Mesodermal cell (in vitro differentiated cells): ENCODE measurements around the gene KPTN.

ENCODE experiments used
- H3K27ac ChIP-seq: 2 replicates; pipeline ENCODE4 v1.7.0; 2013; ENCODE audit warnings: mild to moderate bottlenecking, low read depth, low read length, moderate library complexity; ENCODE audit not compliant: severe bottlenecking
- H3K36me3 ChIP-seq: 2 replicates; pipeline ENCODE4 v1.7.1; 2013; ENCODE audit warnings: mild to moderate bottlenecking, low read length, moderate library complexity; ENCODE audit not compliant: control insufficient read depth, insufficient read depth
- H3K4me1 ChIP-seq: one replicate; pipeline ENCODE4 v1.7.1; 2013; ENCODE audit warnings: mild to moderate bottlenecking, low read length; ENCODE audit not compliant: insufficient read depth, control insufficient read depth, poor library complexity, severe bottlenecking
- H3K4me3 ChIP-seq: 2 replicates; pipeline ENCODE4 v1.7.0; 2013; ENCODE audit warnings: low read length, control low read depth, mild to moderate bottlenecking; ENCODE audit not compliant: insufficient read depth, poor library complexity, severe bottlenecking; ENCODE audit errors: extremely low read depth
- H3K9me3 ChIP-seq: 2 replicates; pipeline ENCODE4 v1.7.1; 2013; ENCODE audit warnings: mild to moderate bottlenecking, low read length, moderate library complexity; ENCODE audit not compliant: control insufficient read depth
- WGBS, 2 experiments: methylation state at CpG; one replicate each; pipeline ENCODE4 v1.1.5; 2013; ENCODE audit warnings: missing lambda C conversion rate in 2 of 2; ENCODE audit not compliant: insufficient coverage in 2 of 2; 5-methylcytosine and 5-hydroxymethylcytosine counted together

Gene KPTN

GRCh38 chr19:47432499-47432898 is 51.5 kb downstream of the KPTN start:
- H3K36me3 ChIP-seq = no peaks in the 10 kb centered on the region
- H3K4me1 ChIP-seq = peaks cover 13% of the 10 kb centered on the region
- H3K4me3 ChIP-seq = no peak overlapping the region
- no peak overlapping the region for H3K27ac ChIP-seq
- no peaks in the 10 kb centered on the region for H3K9me3 ChIP-seq

- no peaks in the 10 kb centered on the region for H3K36me3 ChIP-seq
- no peak overlapping the region for H3K4me3 ChIP-seq
- 92 to 94% methylated on average over 18 of the region's 18 CpGs for WGBS, 2 experiments
- H3K4me1 ChIP-seq = peaks cover 15% of the 10 kb centered on the region
- no peaks in the 10 kb centered on the region for H3K9me3 ChIP-seq
- H3K27ac ChIP-seq = no peak overlapping the region
Observed at GRCh38 chr19:47432091-47432490, 51.9 kb downstream of the KPTN start.

- Histone ChIP-seq H3K4me1 (peaks cover 15% of the 10 kb centered on the region), H3K9me3 (no peaks in the 10 kb centered on the region), H3K27ac (no peak overlapping the region), H3K4me3 (peak overlapping the region; percentile 5), H3K36me3 (no peaks in the 10 kb centered on the region)
- 17 to 21% methylated on average over 55 to 69 of the region's 69 CpGs for WGBS, 2 experiments
Observed at GRCh38 chr19:47430041-47430802, 53.8 kb downstream of the KPTN start.

DNA sequence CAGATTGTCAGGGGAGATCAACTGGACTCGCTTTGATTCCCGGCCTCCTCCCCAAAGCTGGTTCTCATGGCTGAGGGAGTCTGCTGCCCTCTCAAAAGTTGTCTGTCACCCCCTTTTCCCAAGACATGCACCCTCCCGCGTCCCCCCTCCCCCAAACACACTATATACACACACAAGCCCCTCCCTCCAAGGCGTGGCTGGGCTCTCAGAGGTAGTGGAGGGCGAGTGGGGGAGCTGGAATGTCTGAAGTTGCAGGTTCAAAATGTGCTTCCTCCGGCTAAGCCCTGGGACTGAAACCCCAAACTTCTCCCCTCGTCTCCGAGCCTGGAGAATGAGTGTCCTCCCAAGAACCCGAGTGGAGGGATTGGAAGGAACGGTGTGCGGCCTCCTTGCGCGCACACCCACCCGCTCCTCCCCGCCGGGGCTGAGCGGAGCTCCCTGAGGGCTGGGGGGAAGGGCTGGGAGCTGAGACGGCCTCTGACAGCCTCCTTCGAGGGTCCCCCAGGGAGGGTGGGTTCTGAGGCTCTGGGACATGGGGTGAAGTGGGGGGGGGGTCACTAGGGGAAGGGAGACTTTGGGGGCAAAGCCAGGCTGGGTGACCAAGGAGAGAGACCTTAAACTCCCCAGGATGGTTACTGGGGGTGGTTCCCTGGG is 54.8 kb downstream of the KPTN start:
- H3K4me3 ChIP-seq = no peak overlapping the region

GRCh38 chr19:47428177-47428894 is 55.7 kb downstream of the KPTN start:
- H3K9me3 ChIP-seq = no peaks in the 10 kb centered on the region
- peaks cover 19% of the 10 kb centered on the region for H3K4me1 ChIP-seq
- peak overlapping the region; percentile 51 for H3K27ac ChIP-seq
- WGBS, 2 experiments = 4 to 6% methylated on average over 19 to 21 of the region's 27 CpGs
- no peak overlapping the region for H3K4me3 ChIP-seq
- no peaks in the 10 kb centered on the region for H3K36me3 ChIP-seq

More for the DNA sequence above, 54.8 kb downstream of the KPTN start:
- no peak overlapping the region for H3K27ac ChIP-seq
- H3K9me3 ChIP-seq = no peaks in the 10 kb centered on the region
- peaks cover 15% of the 10 kb centered on the region for H3K4me1 ChIP-seq
- 38 to 51% methylated on average over 5 to 12 of the region's 20 CpGs for WGBS, 2 experiments
- H3K36me3 ChIP-seq = no peaks in the 10 kb centered on the region

DNA sequence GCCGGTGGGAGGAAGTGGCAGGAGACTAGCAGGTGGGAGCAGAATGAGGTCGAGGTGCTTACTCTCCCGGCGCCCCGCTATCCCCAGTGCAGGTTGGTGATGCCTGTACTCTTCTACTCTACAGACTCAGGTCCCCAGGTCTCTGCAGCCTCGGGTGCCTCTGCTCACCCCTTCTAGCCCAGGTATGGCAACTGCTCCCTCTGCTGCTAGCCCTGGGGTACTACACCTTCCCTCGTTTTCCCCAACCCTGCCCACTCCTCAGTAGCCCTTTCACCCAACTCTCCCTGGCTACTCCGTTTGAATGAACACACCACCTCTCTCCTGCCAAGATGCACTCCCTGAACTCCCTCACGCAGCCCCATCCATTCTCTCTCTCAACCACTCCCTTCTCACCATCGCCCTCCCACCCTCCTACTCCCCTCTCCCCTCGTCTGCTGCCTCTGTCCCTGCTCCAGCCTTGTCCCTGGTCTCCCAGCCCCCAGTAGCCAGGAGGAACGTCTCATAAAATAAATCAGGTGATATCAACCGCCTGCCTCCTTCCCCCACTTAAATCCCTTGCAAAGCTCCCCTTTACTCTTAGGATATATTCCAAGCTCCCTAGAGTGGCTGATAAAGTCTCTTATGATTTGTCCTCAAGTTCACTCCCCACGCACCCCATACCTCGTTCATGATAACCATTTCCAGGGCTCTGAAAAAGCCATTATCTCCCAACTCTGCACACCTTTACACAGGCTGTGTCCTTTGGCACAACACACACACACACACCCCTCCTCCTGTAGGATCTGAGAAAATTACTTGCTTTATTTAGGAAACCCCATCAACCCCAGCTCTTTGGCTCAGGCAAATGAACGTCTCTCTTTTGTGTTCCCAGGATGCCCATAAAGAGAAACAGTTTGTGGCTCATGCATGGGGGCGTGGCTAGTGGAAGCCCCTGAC is 56.5 kb downstream of the KPTN start:
- 4 to 7% methylated on average over 15 to 17 of the region's 17 CpGs for WGBS, 2 experiments
- H3K4me3 ChIP-seq = peak overlapping the region; percentile 25

More for the DNA sequence above, 56.5 kb downstream of the KPTN start:
- Histone ChIP-seq H3K4me1 (peaks cover 27% of the 10 kb centered on the region), H3K9me3 (no peaks in the 10 kb centered on the region), H3K36me3 (no peaks in the 10 kb centered on the region), H3K27ac (peak overlapping the region; percentile 51)
